Measurements from ENCODE around the gene THSD4.

THSD4 gene

DNA sequence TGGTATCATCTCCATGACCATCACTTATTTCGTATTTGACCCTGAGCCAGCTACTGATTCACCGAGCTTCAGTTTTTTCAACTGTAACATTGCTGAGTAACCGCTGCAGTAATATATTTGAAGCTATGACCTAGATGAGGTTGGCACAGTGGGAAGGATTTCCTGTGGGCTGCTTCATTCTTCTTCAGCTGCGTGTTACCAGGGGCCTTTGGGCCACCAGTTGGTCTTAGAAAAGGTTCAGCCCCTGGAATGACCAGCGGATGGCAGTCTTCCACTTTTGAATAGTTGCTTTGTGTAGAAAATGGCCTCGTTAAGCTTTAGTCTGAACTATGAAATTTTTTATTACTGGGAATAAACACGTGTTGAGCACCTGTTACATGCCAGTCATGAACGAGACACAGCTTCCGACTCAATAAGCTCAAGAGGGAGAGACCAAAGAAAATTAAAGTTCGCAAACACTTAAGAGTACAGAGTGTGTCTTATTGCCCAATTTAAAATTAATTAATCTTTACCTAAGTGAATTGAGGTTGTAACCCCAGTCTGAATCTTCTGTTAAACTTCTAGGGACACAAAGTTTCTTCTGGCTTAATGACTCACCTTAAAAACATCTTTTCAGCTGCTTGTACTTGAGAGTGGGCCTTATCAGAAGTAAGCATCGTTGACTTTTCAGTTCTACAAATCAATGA, 637.5 kb downstream of the THSD4 start:
- no peak for DNase-seq (ENCODE audit: low spot score)

DNA sequence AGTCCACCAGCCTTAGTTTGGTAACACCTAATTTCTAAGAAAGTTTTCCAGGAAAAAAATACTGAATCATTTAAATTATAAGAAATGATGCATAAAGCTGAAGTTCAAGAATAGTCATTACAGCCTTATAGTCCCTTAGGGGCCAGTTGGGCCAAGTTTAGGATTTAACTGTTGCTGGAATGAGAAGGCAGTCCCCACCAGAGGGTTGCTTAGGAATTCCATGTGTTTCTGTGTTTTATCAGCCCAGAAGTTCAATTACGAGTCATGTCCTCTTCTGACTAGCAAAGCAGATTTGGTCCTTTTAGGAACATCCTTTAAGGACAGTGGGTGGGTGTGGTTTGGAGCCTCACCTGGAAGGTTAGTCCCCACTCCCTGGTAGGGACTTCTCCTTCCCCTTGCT, 638.1 kb downstream of the THSD4 start:
- no peak for DNase-seq (ENCODE audit: low spot score)

DNA sequence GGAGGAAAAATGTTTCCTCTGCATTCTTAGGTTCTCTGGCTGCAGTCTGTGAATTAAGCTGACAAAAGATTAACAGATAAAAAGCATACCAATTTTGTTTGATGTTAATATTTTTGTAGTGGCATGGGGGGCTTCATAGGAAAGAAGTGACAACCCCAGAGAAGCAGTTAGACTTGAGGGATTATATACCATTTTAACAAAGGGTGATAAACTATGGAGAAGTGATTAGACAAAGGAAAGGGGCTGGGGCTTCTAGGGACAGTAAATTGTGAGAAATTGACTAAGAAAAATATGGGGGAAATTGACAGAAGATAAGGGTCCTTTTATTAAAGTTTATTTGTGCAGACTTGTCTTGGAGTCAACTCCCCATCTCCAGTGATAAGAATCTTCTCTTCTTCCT, 639.4 kb downstream of the THSD4 start:
- DNase-seq (ENCODE audit: low spot score): no peak

DNA sequence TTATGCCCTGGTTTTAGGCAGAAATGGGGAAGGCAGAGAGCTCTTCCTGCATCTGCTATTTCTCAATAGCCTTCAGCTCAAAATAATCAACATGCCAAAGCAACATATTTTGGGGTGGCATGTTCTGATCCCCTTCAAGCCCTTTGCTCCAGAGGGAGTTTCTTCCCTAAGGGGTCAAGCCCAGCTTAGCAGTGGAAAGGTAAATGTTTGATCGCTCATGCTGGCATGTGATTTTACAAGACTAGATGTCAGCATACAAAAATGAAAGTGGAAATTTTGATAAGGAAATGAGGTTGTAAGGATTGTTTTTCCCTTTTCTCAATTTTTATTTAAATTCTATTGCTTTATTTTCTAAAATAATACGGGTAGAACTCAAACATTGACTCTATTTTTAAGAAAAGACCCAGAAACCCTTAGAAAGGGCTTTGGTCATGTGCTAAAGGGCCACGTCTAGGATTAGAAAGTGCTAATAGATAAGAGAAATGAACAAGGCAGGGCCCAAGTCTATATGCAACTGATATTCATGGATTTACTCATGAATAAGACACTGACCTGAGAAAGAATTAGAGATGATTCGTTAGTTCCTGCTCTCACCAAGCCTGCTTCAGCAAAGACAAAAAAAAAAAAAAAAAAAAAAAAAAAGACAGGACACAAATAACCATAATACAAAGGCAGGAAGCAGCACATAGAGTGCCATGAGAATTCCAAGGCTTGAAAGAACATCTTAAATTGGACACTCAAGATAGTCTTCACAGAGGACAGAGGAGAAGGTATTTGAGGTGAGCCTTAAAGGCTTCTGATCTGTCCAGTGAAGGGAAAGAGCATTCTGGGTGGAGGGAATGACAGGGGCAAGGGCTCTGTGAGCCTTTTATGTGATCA, 640.1 kb downstream of the THSD4 start:
- DNase-seq (ENCODE audit: low spot score): no peak

DNA sequence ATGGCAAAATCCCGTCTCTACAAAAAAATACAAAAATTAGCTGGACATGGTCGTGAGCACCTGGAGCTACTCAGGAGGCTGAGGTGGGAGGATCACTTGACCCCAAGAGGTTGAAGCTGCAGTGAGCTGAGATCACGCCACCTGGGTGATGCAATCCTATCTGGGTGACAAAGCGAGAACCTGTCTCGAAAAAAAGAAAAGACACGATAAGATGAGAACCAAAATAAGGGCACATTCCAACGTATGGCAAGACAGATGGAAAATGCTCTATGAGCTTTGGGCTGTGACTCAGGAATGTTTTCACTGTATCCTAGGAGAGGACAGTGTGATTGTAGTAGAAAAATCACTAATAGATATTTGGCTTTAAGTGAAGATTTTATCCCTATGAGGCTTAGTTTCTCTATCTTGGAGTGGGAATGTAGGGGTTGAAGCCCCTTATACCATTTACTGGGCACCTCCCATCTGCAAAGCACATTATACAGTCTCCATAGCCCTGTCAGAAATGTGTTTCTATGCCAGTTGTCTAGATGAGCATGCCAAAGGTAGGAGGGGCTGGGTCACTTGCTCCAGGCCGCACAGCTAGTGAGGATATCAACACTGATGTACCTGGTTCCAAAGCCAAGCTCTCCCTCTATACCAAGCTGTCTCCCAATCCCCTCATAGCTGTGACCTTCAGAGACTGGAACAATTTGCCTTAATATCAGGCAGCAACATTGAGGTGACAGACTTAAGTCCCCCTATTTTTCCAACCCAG, 641.5 kb downstream of the THSD4 start:
- DNase-seq (ENCODE audit: low spot score): no peak

DNA sequence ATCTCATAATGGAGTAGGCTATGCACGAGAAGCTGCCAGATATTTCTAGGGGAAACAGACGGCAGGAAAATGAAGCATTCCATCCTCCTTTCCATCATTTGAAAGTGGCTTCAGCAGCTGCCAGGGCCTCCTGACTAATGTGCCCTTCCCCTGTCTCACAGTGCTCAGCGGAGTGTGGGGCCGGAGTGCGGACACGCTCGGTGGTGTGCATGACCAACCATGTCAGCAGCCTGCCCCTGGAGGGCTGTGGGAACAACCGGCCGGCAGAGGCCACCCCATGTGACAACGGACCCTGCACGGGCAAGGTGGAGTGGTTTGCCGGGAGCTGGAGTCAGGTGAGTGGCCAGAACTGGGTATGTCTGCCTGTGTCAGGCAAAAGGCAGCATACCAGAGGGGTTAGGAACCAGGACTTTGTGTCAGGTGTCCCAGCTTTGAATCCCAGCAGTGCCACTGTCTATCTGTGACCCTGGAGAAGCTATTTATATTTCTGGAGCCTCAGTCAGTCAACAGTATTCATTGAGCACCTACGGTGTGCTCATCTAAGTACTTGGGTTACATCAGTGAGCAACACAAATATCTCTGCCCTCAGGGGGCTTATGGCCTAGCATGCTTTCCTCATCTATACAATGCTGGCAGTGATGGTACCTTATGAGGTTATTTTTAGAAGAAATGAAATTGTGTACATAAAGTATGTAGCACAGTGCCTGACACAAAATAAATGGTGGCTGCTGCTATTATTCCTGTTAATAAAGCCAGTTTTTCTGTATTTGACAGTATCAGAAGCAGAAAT, 642.7 kb downstream of the THSD4 start:
- DNase-seq (ENCODE audit: low spot score): no peak

DNA sequence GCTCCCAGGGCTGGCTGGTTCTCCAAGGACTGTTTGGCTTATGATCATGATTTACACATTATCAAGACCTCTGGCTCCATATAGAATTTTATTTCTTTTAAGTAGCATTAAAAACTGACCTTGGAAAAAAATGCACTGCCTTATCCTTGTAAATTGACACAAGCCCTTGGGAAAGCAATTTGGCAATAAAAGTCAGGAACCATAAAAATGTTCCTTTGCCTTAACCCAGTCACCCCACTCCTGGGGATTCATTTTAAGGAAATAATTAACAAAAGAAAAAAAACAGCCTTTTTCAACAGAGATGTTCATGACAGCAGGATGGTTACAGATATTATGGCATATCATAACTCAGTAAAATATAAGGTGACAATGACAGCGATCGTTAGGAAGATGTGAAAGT, 643.4 kb downstream of the THSD4 start:
- no peak for DNase-seq (ENCODE audit: low spot score)

DNA sequence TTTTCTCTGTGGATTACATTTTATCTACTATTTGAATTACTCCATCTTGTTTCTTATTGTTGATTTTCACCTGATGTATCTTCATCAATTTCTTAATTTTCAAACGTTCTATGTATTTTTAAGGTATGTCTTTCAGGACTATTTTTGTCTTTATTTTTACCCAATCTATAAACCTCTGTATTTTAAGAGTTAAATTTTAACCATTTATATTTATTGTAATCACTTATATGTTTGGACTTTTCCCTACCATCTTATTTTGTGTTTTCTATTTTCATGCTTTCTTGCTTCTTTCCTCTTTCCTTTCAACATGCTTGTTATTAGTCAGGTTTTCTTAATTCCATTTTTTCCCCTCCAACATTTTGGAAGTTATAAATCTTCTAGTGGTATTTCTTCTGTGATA, 645.6 kb downstream of the THSD4 start:
- DNase-seq (ENCODE audit: low spot score): no peak

DNA sequence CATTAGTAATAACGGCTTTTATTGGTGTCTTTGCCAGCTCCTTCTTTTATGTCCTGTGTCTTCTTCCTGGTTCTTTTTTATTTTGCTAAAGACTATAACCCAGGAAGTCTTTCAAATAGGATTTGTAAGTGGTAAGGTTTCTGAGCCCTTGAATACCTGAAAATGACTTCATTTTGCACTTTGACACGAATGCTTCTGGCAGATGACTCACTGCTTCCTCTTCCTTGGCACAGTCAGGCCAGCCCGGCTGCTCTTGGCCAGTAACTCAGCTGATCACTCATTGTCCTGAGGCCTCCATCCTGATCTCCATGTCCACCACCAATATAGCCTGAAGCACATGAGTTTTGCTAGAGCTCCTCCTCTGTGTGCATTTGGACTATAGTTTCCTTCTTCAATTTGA, 646.4 kb downstream of the THSD4 start:
- no peak for DNase-seq (ENCODE audit: low spot score)

DNA sequence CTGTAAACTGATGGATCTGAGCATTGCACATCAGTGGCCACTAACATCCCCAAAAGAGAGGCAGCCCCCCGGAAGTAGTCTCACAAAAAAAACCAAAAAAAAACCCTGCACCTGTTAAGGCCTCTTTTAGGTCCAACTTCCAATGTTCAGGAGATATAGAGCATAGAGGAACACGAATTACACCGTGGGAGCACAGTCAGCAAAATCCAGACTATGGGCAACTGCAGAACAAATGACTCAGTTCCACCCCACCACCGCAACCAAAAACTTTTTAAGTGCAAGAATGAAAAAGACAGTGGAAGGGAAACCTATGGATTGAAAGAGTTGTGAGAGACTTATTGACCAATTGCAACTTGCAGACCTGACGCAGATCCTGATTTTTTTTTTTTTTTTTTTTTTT, 652.9 kb downstream of the THSD4 start:
- DNase-seq (ENCODE audit: low spot score): no peak

DNA sequence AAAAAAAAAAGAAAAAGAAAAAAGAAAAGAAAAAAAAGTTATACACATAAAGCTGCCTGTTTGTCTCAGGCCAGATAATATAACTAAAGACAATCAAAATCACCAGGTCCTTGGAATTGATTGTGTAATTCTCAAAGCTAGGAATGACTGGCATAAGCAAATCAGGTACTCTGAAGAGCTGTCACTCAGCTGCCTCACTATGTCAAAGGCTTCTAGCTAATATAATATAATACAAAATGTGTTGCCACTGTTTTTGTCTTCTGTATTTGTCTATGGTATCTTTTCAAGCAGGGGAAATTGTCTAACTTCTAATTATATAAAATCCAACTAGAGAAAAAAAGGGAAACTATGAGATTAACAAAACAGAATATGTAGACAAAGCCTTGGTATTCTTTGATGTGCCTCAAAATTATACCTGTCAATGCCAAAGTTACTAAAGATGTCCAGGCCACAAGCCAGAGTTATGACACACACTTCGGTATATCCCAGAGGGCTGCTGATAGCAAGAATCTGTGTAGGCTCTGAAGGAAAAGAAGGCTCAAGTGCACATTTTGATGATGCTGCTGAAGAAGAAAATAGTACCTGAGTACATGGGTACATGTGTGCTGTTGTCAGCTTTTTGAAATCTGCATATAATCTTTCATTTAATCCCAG, 658.1 kb downstream of the THSD4 start:
- no peak for DNase-seq (ENCODE audit: low spot score)

DNA sequence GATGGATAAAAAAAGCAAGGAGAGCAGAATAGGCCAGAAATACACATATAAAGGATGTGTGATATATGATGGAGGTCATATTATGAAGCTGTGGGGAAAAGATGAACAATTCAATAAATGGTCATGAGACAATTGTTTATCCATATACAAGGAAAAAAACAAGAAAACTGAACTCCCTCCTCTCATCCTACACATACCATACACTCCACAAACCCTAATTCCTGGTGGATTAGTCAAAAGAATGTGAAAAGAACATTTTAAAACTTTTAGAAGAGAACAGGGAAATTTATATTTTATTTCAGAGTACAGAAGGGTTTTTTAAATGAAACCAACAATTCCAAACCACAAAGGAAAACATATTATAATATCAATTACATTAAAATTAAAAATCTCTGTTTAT, 660.6 kb downstream of the THSD4 start:
- no peak for DNase-seq (ENCODE audit: low spot score)

DNA sequence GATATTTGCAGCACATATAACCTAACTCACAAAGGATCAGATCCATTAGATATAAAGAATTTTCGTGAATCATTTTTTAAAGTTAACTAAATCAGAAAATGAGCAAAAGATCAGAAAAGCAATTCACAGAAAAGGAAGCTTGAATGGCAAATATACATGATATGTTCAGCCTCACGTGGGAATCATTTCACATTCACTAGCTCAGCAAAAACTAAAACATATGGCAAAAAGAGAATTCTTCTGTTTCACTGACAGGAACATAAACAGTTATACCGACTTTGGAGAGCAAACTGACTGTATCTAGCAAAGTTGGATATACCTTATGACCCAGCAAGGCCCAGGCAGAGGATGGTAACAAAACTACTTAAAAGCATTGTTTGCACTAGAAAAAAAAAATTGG, 661.0 kb downstream of the THSD4 start:
- DNase-seq (ENCODE audit: low spot score): no peak

DNA sequence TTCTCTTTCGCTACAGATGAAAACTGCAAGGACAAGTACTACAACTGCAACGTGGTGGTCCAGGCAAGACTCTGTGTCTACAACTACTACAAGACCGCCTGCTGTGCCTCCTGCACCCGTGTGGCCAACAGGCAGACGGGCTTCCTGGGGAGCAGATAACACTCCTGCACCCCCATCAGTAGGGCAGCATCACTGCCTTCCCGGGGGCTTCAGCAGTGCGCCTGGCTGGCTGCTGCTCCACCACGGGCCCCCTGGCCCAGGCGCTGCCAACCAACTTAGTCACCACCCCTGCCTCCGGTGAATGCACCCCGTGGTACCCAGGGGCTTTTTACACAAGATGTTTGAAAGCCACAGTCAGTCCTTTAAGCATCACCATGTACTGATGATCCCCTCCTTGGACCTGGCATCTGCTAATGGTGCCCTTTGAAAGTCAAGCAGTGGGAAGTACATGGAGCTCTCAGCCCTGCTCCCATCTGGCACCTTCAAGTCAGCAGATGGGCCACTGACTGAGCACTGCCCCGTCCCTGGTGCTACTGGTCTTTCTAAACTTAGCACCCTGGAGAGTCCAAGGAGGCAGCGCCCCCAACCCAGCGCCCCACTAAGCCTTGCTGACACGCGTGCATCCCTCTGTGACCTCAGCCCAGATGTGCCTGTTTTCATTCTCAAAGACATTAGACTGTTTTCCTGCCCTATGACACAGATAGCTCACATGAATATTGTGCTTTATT, 662.1 kb downstream of the THSD4 start:
- no peak for DNase-seq (ENCODE audit: low spot score)

DNA sequence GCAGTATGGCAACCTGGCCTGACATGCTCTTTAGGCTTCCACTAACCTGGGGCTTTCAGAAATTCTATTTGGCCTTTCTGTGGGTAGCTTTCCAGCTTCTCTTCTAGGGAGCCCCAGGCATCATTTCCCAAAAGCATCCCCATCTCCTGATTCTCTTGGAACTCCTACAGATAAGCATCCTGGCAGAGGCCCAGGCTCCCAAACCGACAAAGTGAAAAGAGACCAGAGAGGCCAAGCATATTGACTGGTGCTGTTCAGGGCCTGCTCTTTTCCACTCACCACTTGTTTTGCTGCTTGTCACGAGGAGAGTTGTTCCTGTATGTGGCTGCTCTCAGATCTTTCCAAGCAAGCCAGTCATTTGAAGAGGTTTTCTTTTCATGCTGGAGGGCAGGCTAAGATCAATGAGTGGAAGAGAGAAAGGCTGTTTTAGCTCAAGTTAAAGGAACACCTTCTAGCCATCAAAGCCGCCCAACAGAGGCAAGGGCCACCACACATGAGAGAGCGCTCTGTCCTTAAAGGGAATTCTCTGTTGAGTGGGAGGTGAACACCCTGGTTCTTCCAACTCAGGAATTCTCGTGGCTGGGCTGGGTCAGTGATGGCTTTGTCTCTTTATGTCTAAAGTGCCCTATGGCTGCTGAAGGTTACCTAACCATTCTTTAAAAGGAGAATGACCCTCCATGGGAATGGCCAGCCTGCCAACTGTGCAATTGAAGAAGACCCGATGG, 664.0 kb downstream of the THSD4 start:
- DNase-seq (ENCODE audit: low spot score): no peak

DNA sequence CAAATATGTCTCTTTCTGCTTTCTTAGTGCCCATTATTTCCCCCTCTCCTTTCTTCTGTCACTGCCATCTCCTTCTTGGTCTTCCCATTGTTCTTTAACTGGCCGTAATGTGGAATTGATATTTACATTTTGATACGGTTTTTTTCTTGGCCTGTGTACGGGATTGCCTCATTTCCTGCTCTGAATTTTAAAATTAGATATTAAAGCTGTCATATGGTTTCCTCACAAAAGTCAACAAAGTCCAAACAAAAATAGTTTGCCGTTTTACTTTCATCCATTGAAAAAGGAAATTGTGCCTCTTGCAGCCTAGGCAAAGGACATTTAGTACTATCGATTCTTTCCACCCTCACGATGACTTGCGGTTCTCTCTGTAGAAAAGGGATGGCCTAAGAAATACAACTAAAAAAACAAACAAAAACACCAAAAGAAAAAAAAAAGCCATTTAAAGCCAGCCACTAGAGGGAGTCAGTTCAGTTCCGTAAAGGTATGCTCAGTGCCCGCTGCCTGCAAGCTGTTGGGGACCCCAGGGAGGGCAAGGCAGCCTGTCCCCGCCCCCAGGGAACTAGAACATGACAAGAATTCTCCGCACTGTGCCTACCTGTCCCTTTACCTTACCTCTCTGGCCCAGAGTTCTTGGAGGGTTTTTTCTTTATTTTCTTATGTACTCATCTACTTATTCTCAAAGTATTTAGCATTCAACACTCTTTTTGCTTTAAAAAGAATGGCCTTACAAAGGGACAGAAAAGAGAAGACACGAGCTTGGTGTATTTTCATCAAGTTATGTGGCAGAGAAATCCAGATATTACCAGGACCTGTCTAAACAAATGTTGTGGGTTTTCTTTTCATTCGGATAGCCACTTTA, 665.1 kb downstream of the THSD4 start:
- DNase-seq (ENCODE audit: low spot score): peak; percentile 12

DNA sequence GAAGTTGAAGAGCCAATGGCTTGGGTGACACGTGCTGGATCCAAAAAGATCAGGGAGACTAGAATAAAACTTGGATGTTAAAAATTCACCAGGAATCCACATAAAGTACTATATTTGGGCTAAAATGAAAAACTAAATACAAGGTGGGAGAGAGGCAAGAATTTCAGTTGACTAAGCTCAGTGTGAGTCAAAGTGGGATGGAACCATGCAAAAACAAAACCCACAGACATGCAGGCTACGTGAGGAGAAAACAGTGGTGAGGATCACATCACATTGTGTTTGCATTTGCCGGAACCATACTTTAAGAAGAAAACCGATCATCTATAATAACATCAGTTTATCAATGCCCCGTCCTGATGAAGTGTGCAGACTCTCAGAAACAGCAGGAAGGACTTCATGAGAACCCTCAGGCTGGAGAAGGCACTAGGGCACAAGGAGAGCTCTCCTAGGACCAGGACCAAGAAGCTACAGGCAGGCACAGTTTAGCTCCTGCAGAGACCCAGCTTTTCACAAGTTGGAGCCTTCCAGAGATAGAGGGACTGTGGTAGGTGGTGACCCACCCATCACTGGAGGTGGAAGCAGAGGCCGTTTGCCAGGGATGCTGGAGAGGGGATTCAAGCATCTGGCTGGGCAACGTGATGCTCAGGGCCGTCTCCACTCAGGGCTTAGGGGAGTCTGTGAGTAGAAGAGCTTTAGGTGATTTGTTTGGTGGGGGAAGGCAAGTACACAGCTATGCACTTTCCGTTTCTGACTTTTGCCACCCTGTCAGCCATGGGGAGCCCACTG, 666.1 kb downstream of the THSD4 start:
- DNase-seq (ENCODE audit: low spot score): no peak

DNA sequence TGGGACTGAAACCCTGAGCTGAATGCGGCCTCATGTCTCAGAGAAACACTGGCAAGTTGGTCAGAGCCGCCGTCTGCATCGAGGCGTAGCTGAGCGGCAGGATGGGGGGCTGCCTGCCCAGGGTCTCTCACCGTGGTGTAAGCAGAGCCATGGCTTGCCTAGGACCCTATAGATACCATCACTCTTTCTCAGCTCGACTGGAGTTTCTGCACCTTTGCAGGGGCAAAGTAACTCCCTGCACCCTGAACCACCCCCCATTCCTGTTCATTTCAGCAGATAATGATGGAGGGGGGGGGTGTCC, 666.6 kb downstream of the THSD4 start:
- DNase-seq (ENCODE audit: low spot score): no peak
